K562 (cell line): ENCODE measurements around the gene OR6V1.

Source experiments
- BRD4 ChIP-seq: fragments of 200-600 bp; sonication (generic); IDR thresholded peaks from 2 replicates; pipeline ENCODE4 v1.6.1; 2017; ENCODE audit warnings: inconsistent platforms
- ZFP36 ChIP-seq: fragments of 150-350 bp; IDR thresholded peaks from 2 replicates; pipeline ENCODE4 v1.6.1; 2018; ENCODE audit warnings: low read length, low read depth; ENCODE audit not compliant: partially characterized antibody
- TF ChIP-seq, protein P1 (sequence below), 3 experiments: IDR thresholded peaks in 2 of 3; conservative IDR thresholded peaks in 1 of 3; 2 replicates each; pipeline ENCODE4 v1.5.1; 2011 to 2012; ENCODE audit warnings: low read length in 3 of 3, mild to moderate bottlenecking in 3 of 3, control low read depth in 2 of 3, improper control_type of control experiment in 1 of 3, inconsistent platforms in 1 of 3, low read depth in 1 of 3, mixed read lengths in 1 of 3, moderate library complexity in 1 of 3; ENCODE audit not compliant: insufficient read depth in 2 of 3

DNA sequence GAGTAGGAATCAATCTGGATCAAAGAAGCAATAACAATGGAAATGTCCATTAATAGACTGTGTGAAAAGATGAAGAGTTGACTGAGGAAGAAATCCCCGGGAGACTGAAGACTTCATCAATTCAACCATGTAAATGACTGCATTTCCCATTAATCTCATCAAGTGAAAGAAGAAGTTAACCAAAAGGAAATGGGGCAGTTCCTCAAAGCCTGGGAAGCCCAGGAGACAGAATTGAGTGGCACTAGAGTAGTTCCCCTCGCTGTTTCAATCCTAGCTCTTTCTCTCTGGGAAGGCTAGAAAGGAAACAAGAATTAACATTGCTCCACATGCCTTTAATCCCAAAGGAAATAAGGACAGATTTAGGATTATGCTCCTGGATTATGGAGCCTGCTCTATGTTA is 4.8 kb upstream of the OR6V1 start:
- TF ChIP-seq ZFP36, result no peak
- TF ChIP-seq, protein P1, sequence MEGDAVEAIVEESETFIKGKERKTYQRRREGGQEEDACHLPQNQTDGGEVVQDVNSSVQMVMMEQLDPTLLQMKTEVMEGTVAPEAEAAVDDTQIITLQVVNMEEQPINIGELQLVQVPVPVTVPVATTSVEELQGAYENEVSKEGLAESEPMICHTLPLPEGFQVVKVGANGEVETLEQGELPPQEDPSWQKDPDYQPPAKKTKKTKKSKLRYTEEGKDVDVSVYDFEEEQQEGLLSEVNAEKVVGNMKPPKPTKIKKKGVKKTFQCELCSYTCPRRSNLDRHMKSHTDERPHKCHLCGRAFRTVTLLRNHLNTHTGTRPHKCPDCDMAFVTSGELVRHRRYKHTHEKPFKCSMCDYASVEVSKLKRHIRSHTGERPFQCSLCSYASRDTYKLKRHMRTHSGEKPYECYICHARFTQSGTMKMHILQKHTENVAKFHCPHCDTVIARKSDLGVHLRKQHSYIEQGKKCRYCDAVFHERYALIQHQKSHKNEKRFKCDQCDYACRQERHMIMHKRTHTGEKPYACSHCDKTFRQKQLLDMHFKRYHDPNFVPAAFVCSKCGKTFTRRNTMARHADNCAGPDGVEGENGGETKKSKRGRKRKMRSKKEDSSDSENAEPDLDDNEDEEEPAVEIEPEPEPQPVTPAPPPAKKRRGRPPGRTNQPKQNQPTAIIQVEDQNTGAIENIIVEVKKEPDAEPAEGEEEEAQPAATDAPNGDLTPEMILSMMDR (IDR thresholded peaks at IDR 0.05 in 2 of 3, conservative IDR thresholded peaks at IDR 0.05 in 1 of 3; ENCODE audit: insufficient read depth in 2 of 3, low read depth in 1 of 3, low read length in 3 of 3), result no peak
- no peak for TF ChIP-seq BRD4
